DND-41 (cell line): ENCODE data around the gene CAMTA2.
A peak's percentile ranks its signal among the peaks of the same experiment; 100 is the strongest.

Experiments
- ATAC-seq: fragments of 200-7000 bp; cut with Tn5 transposase; 3 replicates; pipeline ENCODE4 v1.9.1; 2021; ENCODE audit warnings: low read depth; ENCODE audit not compliant: insufficient read depth
- DNase-seq: peaks from one replicate; pipeline ENCODE4 v3.0.0-alpha.2; 2020
- H2AFZ ChIP-seq: 2 replicates; pipeline ENCODE4 v1.6.0; 2012; ENCODE audit warnings: low read depth, low read length
- H3K27ac ChIP-seq: 2 replicates; pipeline ENCODE4 v1.5.1; 2012; ENCODE audit warnings: low read length, inconsistent platforms
- H3K27me3 ChIP-seq: fragments of 200-600 bp; sonication (generic); 2 replicates; pipeline ENCODE4 v1.6.0; 2012; ENCODE audit warnings: low read length, mild to moderate bottlenecking, inconsistent platforms; ENCODE audit not compliant: insufficient read depth, poor library complexity
- H3K36me3 ChIP-seq: 2 replicates; pipeline ENCODE4 v1.5.1; 2012; ENCODE audit warnings: low read length, inconsistent platforms; ENCODE audit not compliant: insufficient read depth
- H3K4me1 ChIP-seq: 2 replicates; pipeline ENCODE4 v1.5.1; 2012; ENCODE audit warnings: mild to moderate bottlenecking, low read length; ENCODE audit not compliant: insufficient read depth
- H3K4me2 ChIP-seq: 2 replicates; pipeline ENCODE4 v1.6.0; 2012; ENCODE audit warnings: mild to moderate bottlenecking, moderate library complexity, low read length, inconsistent platforms; ENCODE audit not compliant: insufficient read depth
- H3K4me3 ChIP-seq, 2 experiments: fragments of 200-600 bp in 1 of 2; shearing (Covaris generic) in 1 of 2; 2 replicates each; pipeline ENCODE4 v1.5.1; 2012 to 2016; ENCODE audit warnings: inconsistent platforms in 2 of 2, low read length in 2 of 2, mild to moderate bottlenecking in 2 of 2, low read depth in 1 of 2, moderate library complexity in 1 of 2
- H3K79me2 ChIP-seq: 2 replicates; pipeline ENCODE4 v1.6.0; 2012; ENCODE audit warnings: low read length, inconsistent platforms; ENCODE audit not compliant: insufficient read depth
- H3K9ac ChIP-seq: 2 replicates; pipeline ENCODE4 v1.6.0; 2012; ENCODE audit warnings: low read depth, mild to moderate bottlenecking, inconsistent platforms, low read length, moderate library complexity
- H3K9me3 ChIP-seq: 2 replicates; pipeline ENCODE4 v1.5.1; 2012; ENCODE audit warnings: low read length, moderate library complexity, mild to moderate bottlenecking, inconsistent platforms; ENCODE audit not compliant: insufficient read depth, severe bottlenecking
- H4K20me1 ChIP-seq: 2 replicates; pipeline ENCODE4 v1.6.0; 2012; ENCODE audit warnings: low read length; ENCODE audit not compliant: insufficient read depth
- CTCF ChIP-seq: IDR thresholded peaks from 2 replicates; pipeline ENCODE4 v1.5.1; 2012; ENCODE audit warnings: borderline replicate concordance, low read length, moderate library complexity, mild to moderate bottlenecking; ENCODE audit not compliant: poor library complexity, severe bottlenecking; ENCODE audit errors: extremely low read depth
- EZH2 ChIP-seq: IDR thresholded peaks from 3 replicates; pipeline ENCODE4 v1.6.1; 2012; ENCODE audit warnings: borderline replicate concordance, low read depth, mild to moderate bottlenecking, moderate library complexity, low read length, inconsistent platforms; ENCODE audit not compliant: severe bottlenecking

CAMTA2 gene

GRCh38 chr17:4969551-4970173 lies 17.8 kb downstream of the CAMTA2 start:
- H3K27me3 ChIP-seq = no peaks in the 10 kb centered on the region
- peak overlapping the region; percentile 87; the same call in 1 of the 2 replicates for H3K9ac ChIP-seq
- H3K4me2 ChIP-seq = peak overlapping the region; percentile 99
- no peak overlapping the region for H3K4me3 ChIP-seq
- peaks cover 35% of the 10 kb centered on the region for H3K79me2 ChIP-seq
- no peak overlapping the region for H2AFZ ChIP-seq
- H4K20me1 ChIP-seq = peaks cover 4% of the 10 kb centered on the region
- no peaks in the 10 kb centered on the region for H3K9me3 ChIP-seq
- peaks cover 32% of the 10 kb centered on the region for H3K4me1 ChIP-seq
- no peak for ATAC-seq
- DNase-seq = no peak
- H3K27ac ChIP-seq = peak overlapping the region; percentile 53; the same call in 1 of the 2 replicates
- peaks cover 58% of the 10 kb centered on the region for H3K36me3 ChIP-seq
- TF ChIP-seq EZH2 = no peak
- no peak for TF ChIP-seq CTCF

GRCh38 chr17:4969047-4969550 lies 18.4 kb downstream of the CAMTA2 start:
- peak overlapping the region; percentile 92 for H3K27ac ChIP-seq
- TF ChIP-seq CTCF = no peak
- TF ChIP-seq EZH2 = no peak

GRCh38 chr17:4968486-4969046 lies 18.9 kb downstream of the CAMTA2 start:
- H3K9me3 ChIP-seq = no peaks in the 10 kb centered on the region
- H2AFZ ChIP-seq = peak overlapping the region; percentile 83

More at GRCh38 chr17:4969047-4969550, 18.4 kb downstream of the CAMTA2 start:
- Histone ChIP-seq H3K4me2 (peak overlapping the region; percentile 99), H3K27me3 (no peaks in the 10 kb centered on the region), H3K79me2 (peaks cover 35% of the 10 kb centered on the region), H3K4me1 (peaks cover 32% of the 10 kb centered on the region), H2AFZ (no peak overlapping the region), H3K36me3 (peaks cover 53% of the 10 kb centered on the region), H3K9me3 (no peaks in the 10 kb centered on the region), H3K4me3 (peak overlapping the region in 1 of 2 experiments; percentile 87; a peak in 3 of 4 replicates), H3K9ac (peak overlapping the region; percentile 87), H4K20me1 (peaks cover 4% of the 10 kb centered on the region)
- DNase-seq (no peak), ATAC-seq (no peak)

More at GRCh38 chr17:4968486-4969046, 18.9 kb downstream of the CAMTA2 start:
- Histone ChIP-seq H3K9ac (peak overlapping the region; percentile 87), H3K4me3 (peak overlapping the region; percentile 29 to 87), H3K36me3 (peaks cover 47% of the 10 kb centered on the region), H3K27ac (peak overlapping the region; percentile 92), H3K27me3 (no peaks in the 10 kb centered on the region), H3K4me2 (peak overlapping the region; percentile 99), H3K79me2 (peaks cover 39% of the 10 kb centered on the region), H4K20me1 (peaks cover 4% of the 10 kb centered on the region), H3K4me1 (peaks cover 32% of the 10 kb centered on the region)
- DNase-seq (no peak), ATAC-seq (no peak)
- TF ChIP-seq EZH2 = no peak
- TF ChIP-seq CTCF = no peak
